Lung (tissue), 12 donors: ENCODE measurements around the gene PHF2. TPM values are rescaled to one million over a fixed set of nuclear protein-coding genes. Genes with fewer than 3 reads are reported as not detected.

Source experiments
- ATAC-seq: fragments of 200-7000 bp; cut with Tn5 transposase; one replicate; pipeline ENCODE4 v1.9.1; 2020; ENCODE audit warnings: moderate number of reproducible peaks; ENCODE audit not compliant: insufficient read depth, low FRiP score
- DNase-seq, 3 donors: peaks; one replicate each; pipeline ENCODE4 v3.0.0-alpha.2; 2013 to 2017
- H3K27ac ChIP-seq, 2 donors: one replicate each; pipeline ENCODE4 v1.5.1; 2013; ENCODE audit warnings: mild to moderate bottlenecking in 2 of 2, moderate library complexity in 2 of 2, control low read depth in 1 of 2, inconsistent platforms in 1 of 2, low read depth in 1 of 2, low read length in 1 of 2
- H3K27me3 ChIP-seq, 3 donors: one replicate each; pipeline ENCODE4 v1.5.1; 2013; ENCODE audit warnings: low read length in 2 of 3; ENCODE audit not compliant: control insufficient read depth in 3 of 3, insufficient read depth in 3 of 3
- H3K36me3 ChIP-seq, 4 donors: one replicate each; pipeline ENCODE4 v1.5.1; 2013; ENCODE audit warnings: low read length in 4 of 4, mild to moderate bottlenecking in 1 of 4, moderate library complexity in 1 of 4; ENCODE audit not compliant: control insufficient read depth in 4 of 4, insufficient read depth in 4 of 4
- H3K4me1 ChIP-seq, 5 donors: one replicate each; pipeline ENCODE4 v1.5.1; 2013; ENCODE audit warnings: low read length in 5 of 5, mild to moderate bottlenecking in 2 of 5, moderate library complexity in 1 of 5; ENCODE audit not compliant: control insufficient read depth in 5 of 5, insufficient read depth in 5 of 5
- H3K4me3 ChIP-seq: one replicate; pipeline ENCODE4 v1.5.1; 2013; ENCODE audit warnings: mild to moderate bottlenecking, control low read depth, moderate library complexity
- H3K9ac ChIP-seq, 2 donors: one replicate each; pipeline ENCODE4 v1.5.1; 2013; ENCODE audit warnings: low read length in 2 of 2, control low read depth in 1 of 2; ENCODE audit not compliant: insufficient read depth in 1 of 2
- H3K9me3 ChIP-seq, 4 donors: one replicate each; pipeline ENCODE4 v1.5.1; 2013; ENCODE audit warnings: low read length in 3 of 4, mild to moderate bottlenecking in 1 of 4, moderate library complexity in 1 of 4; ENCODE audit not compliant: control insufficient read depth in 4 of 4, insufficient read depth in 3 of 4
- WGBS, 2 donors: extraction: QIAGEN DNeasy Blood & Tissue Kit; methylation state at CpG; one replicate each; pipeline ENCODE4 v1.1.7; 2013; 5-methylcytosine and 5-hydroxymethylcytosine counted together
- polyA plus RNA-seq, 2 donors: library from polyadenylated mRNA; stranded (reverse); fragments of 200-250 nt; gene quantifications; one replicate each; pipeline ENCODE4 v1.2.1, GENCODE V29; 2013
- total RNA-seq, 2 donors: library from RNA; depleted of rRNA in 1 of 2; stranded (reverse); fragments of >200 nt in 1 of 2; gene quantifications; one replicate each; pipeline ENCODE4 v1.2.1, GENCODE V29; 2014 to 2021
- TF ChIP-seq, protein P1 (sequence below): IDR thresholded peaks from 2 replicates; pipeline ENCODE4 v1.5.1; 2012; ENCODE audit warnings: mild to moderate bottlenecking; ENCODE audit errors: control extremely low read depth, extremely low read depth
- donor health status: control.
- donor health status: control.
- donor health status: Bipolar disorder and iron deficiency.
- donor health status: healthy.
- donor health status: DM: yes; HTN: yes; CAD: no.

The PHF2 gene
- total and polyA plus RNA-seq, 4 donors: 20.1 to 33.6 (median 30.2) TPM

DNA sequence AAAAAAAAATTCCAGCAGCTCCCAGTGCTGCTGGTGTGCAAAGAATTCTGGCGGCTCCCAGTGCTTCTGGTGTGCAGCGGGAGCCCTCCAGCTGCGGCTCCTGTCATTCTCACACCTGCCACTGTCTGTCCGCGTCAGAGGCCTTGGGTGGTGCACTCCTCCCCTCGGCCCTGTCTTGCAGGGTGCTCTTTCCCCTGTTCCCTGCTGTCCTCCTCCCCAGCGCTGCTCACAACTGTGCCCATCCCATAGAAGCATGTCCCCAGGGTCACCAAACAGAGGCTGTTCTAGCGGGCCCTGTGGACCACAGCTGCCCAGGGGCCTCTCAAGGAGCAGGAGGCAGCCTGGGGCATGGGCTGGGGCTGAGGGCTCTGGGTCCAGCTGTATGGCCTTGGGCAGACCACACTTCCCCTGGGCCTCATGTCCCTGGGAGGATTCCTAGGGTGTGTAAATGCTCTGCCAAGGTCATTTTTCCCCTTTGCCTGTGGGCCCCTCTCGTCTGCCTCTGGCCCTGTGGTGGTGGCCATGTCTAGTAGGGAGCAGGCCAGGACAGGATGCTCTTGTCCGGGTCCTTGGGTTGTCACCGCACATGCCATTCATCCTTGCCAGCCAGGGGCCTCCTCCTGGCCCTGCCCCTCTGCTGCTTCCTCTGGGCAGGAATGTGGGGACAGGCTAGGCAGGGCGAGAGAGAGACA is 68.2 kb downstream of the PHF2 start:
- H3K4me3 ChIP-seq: no peak overlapping the region
- H3K9me3 ChIP-seq: peaks cover 0 to 1% (median 0%) of the 10 kb centered on the region in 4 donors
- H3K36me3 ChIP-seq: peaks cover 6 to 41% (median 19%) of the 10 kb centered on the region in 4 donors
- TF ChIP-seq, protein P1, sequence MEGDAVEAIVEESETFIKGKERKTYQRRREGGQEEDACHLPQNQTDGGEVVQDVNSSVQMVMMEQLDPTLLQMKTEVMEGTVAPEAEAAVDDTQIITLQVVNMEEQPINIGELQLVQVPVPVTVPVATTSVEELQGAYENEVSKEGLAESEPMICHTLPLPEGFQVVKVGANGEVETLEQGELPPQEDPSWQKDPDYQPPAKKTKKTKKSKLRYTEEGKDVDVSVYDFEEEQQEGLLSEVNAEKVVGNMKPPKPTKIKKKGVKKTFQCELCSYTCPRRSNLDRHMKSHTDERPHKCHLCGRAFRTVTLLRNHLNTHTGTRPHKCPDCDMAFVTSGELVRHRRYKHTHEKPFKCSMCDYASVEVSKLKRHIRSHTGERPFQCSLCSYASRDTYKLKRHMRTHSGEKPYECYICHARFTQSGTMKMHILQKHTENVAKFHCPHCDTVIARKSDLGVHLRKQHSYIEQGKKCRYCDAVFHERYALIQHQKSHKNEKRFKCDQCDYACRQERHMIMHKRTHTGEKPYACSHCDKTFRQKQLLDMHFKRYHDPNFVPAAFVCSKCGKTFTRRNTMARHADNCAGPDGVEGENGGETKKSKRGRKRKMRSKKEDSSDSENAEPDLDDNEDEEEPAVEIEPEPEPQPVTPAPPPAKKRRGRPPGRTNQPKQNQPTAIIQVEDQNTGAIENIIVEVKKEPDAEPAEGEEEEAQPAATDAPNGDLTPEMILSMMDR: no peak
- H3K9ac ChIP-seq: no peak overlapping the region
- H3K27me3 ChIP-seq: no peaks in the 10 kb centered on the region
- ATAC-seq (no peak), DNase-seq (peak in 1 of 3 donors; percentile 10)
- 89 to 92% methylated on average over 12 of the region's 12 CpGs for WGBS, 2 donors
- no peak overlapping the region for H3K27ac ChIP-seq
- no peaks in the 10 kb centered on the region for H3K4me1 ChIP-seq

DNA sequence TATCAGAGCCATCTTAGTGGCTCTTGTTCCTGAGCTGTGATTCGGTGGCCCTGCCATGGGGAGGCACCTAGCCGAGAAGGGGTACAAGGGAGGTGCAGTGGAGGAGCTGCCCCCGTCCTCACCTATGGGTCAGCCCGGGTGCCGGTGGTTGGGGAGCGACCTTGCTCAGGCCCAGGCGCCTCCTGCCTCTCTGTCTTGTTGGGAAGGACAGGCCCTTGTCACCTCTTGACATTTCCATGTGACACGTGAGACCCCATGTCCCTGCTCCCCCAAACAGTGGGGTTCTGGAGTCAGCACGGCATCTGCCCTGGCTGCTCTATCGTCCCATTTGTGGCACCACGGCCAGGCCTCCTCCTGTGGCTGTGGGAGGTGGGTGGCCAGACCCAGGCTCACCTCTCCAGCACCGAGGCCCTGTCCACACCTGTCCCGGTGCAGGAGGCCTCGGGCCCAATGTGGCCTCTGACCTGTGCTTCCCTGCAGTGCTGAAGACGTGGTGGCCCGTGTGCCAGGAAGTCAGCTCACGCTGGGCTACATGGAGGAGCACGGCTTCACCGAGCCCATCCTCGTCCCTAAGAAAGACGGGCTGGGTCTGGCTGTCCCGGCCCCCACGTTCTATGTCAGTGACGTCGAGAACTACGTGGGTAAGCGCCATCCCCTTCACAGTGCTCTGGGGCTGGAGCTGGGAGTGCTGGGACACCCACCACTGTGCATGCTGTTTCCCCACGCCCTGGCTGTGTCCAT is 68.9 kb downstream of the PHF2 start:
- ATAC-seq (no peak), DNase-seq (peak in 1 of 3 donors; percentile 9)
- Histone ChIP-seq H3K36me3 (peaks cover 5 to 47% (median 24%) of the 10 kb centered on the region in 4 donors), H3K4me3 (no peak overlapping the region), H3K27me3 (no peaks in the 10 kb centered on the region), H3K9ac (no peak overlapping the region), H3K4me1 (no peaks in the 10 kb centered on the region), H3K9me3 (no peaks in the 10 kb centered on the region), H3K27ac (no peak overlapping the region)
- TF ChIP-seq, protein P1: no peak
- 95 to 97% methylated on average over 28 of the region's 28 CpGs for WGBS, 2 donors

DNA sequence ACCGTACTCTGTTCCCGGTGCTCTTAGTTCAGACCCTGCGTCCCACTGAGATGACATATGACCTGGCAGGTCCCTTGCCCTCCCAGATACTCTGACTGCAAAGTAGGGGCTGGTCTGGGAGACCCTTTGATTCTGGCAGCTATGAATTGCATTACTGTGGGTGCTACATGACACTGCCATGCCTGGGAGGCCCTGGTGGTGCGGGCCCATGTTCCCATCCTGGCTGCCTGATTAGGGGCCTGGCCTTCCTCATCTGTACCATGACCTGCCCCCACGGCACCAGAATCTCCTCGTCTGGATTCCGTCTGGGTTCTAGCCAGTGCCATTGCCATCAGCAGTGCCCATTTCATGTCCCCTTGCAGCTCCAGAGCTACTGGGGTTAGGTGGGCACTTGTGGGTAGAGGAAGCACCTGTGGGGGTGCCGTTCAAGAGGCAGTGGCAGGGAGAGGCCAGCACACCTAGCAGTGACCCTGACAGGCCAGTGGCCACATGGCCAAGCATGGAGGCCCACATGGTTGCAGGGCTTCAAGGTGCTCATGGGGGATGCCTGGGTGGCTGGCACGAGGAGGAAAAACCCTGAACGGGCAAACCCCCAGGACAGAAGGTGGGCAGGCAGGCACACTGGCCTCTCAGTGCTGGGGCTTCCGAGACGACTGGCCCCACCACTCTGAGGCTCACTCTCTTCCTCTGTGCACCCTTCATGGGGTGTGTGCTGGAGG is 69.7 kb downstream of the PHF2 start:
- Histone ChIP-seq H3K4me3 (no peak overlapping the region), H3K36me3 (peaks cover 5 to 52% (median 24%) of the 10 kb centered on the region in 4 donors)
- WGBS, 2 donors: 95 to 98% methylated on average over 12 of the region's 12 CpGs

More for the DNA sequence above, 69.7 kb downstream of the PHF2 start:
- TF ChIP-seq, protein P1: no peak
- Histone ChIP-seq H3K9ac (no peak overlapping the region), H3K27me3 (no peaks in the 10 kb centered on the region), H3K9me3 (no peaks in the 10 kb centered on the region), H3K27ac (no peak overlapping the region), H3K4me1 (no peaks in the 10 kb centered on the region)
- ATAC-seq (no peak), DNase-seq (no peak)
